GDM1 (cell line): Measurements from ENCODE around the gene SYP.
"Not testable (repeated sequence)": the region's sequence is repeated elsewhere in the genome, so short reads cannot be mapped to it uniquely, and the experiment has no call there.

Experiments
- DNase-seq: peaks from one replicate; lab custom pipeline; 2025; lab: John Stamatoyannopoulos, UW

SYP gene

GRCh38 chrX:49166914-49167739, 32.9 kb downstream of the SYP start:
- DNase-seq, result peak; percentile 93

DNA sequence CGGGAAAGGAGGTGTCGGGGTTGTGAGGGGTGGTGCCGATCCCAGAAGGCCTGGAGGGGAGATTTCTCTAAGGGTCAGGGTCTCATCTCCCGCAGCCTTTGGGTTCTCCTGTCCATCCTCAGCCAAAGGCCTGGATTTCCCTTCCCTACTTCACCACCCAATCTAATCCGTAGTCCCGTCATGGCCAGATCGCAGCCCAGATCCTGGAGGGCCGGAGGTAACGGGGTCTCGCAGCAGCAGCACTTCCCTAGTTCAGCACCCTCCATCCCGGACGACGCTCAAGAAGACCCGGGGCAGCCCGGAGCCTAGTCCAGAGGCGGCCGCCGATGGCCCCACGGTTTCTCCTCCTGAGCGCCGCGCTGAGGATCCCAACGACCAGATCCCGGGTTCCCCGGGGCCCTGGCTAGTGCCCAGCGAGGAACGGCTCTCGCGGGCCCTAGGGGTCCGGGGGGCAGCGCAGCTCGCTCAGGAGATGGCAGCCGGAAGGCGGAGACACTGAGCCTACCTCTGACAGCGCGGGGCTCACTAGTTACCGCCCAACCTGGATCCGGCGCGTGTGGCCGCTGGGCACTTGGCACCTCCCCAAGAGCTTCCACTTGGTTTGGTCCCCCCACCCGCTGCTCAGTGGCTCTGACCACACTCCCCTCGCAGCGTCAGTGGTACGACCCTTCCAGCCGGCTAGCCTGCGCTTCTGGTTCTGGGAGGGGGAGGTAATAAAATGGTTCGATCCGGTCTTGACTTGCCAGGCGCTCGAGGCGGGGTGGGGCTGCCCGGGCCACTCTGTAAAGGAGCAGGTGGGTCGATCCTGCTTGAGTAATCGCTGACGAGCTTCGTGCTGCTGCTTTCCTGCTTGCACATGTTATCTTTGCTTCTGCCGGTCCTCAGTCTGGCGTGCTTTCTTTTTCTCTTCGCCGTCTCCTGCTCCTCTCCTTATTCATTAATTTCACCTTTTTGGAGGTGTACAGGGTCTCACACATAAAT, 33.8 kb downstream of the SYP start:
- DNase-seq, result peak; percentile 85

DNA sequence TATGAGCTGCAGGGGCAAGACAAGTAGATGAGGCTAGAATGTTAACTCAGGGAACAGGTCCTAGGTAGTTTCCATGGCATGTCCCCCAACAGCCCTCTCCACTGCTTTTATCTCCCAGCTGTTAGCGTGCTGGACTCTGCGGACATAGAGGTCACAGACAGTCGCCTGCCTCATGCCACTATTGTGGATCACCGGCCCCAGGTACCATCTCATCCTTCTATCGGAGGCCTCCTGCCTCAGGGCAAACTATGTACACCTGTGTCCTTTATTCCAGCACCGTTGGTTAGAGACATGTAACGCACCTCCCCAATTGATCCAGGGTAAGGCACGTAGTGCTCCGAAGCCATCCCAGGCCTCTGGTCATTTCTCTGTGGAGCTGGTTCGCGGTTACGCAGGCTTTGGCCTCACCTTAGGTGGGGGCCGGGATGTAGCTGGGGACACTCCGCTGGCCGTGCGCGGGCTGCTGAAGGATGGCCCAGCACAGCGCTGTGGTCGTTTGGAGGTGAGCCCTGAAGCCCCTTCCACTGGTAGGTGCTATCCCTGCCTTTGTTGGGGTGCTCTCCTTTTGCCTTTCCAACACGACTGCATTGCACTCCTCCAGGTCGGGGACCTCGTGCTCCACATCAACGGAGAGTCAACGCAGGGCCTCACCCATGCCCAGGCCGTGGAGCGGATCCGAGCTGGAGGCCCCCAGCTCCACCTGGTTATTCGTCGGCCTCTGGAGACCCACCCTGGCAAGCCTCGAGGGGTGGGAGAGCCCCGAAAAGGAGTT, 35.2 kb downstream of the SYP start:
- no peak for DNase-seq

- DNase-seq, result peak; percentile 82
Observed at GRCh38 chrX:49163555-49164419, 36.2 kb downstream of the SYP start.

DNA sequence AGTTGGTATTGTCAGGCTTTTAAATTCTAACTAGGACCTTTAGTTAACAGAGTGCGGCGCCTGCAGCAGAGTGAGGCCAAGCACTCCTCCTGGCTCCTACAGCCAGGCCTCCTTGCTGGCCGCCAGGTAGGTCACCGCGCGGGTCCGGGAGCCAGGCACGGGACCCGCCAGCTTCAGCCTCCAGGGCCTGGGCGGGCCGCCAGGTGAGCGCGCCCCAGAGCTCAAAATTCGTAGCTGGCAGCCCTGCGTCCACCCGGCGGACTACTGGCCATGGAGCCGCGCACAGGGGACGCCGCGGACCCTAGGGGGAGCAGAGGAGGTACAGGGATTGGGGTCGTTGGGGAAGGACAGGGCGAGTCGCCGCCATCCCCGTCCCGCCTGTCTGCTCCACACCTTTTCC, 37.4 kb downstream of the SYP start, which contains the start of gene MAGIX:
MAGIX (plus strand) TSS at position 139 of the 400 bp plus-strand sequence; CDS start at position 271, 132 bp downstream.
- no peak for DNase-seq

DNA sequence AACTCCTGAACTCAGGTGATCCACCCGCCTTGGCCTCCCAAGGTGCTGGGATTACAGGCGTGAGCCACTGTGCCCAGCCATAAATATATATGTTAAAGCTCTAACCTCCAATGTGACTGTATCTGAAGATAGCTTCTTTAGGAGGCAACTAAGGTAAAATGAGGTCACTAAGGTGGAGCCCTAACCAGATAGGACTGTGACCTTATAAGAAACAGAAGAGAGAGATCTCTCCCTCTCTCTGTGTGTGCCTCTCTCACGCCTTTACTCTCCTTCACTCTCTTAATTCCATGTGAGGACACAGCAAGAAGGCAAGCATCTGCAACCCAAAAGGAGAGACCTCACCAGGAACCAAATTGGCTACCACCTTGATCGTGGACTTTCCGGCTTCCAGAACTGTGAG, 38.4 kb downstream of the SYP start:
- no peak for DNase-seq

GRCh38 chrX:49160908-49161307, 39.1 kb downstream of the SYP start:
- no peak for DNase-seq

DNA sequence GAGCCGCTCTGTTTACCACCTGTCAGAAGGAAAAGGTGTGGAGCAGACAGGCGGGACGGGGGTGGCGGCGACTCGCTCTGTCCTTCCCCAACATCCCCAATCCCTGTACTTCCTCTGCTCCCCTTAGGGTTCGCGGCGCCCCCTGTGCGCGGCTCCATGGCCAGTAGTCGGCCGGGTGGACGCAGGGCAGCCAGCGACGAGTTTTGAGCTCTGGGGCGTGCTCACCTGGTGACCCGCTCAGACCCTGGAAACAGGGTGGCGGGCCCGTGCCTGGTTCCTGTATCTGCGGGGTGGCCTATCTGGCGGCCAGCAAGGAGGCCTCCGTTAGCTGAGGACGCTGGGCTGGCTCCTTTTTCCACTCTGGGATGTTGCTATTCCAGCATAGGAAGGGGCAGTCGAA, 42.8 kb downstream of the SYP start:
- no peak for DNase-seq

DNA sequence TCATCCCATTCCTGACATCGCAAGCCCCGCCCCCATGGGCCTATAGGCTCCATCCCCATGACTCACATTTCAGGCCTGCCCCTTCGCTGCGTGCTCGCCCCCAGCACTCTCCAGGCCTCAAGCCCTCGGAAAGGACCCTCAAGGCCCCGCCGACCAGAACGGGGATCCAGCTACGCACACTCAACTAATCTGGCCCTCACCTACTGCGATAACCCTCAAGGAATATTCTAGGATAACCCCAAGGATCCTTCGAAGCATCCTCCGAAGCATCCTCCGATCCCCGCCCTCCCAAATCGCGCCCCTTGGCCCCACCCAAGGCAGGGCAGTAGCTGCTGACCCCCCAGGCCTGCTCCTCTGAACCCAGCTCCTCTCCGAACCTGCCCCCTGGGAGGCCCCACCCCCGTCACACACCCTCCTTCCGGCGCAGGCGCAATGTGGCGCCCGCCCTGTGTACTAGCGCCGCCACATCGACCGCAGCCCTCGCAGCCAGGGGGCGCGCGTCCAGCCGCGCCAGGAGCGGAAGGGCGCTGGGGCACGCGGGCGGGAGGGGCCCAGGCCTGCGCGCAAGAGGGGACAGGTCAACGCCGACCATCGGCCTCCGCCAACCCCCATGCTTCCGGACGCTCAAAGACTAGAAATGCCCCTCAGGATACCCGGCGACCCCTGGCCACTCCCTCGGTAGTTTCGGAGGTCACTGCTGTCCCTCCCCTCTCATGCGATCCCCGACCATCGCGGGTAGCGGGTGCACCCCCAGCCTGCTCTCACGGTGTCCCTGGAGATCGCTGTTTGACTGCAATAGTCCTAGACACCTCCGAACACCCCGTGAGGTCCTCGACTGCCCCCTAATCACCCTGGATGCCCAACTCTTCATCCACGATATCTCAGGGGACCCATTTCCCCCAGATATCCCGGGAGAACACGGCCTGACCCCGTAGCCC, 43.8 kb downstream of the SYP start:
- DNase-seq, result peak; percentile 69

DNA sequence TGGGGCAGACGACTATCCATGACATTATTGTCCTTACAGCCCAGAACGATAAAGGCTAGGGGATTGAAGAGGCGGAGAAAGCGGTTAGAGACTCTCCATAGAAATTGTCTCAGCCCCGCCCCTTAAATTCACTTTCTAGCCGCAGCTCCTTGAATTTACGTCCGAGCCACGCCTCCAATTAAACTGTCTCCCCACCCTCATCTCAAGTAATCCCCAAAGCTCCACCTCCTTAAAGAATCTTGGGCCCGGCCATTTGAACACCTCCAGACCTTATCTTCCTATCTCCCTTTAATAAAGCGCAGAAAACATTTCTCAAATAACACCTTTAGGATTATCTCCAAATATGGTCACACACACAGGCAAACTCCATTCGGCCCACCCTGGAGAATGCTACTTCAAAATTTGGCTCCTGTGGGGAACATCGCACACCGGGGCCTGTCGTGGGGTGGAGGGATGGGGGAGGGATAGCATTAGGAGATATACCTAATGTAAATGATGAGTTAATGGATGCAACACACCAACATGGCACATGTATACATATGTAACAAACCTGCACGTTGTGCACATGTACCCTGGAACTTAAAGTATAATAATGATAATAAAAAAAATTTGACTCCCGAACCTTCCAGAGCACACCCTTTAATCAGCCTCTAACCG, 44.6 kb downstream of the SYP start:
- no peak for DNase-seq

GRCh38 chrX:49153467-49153866, 46.5 kb downstream of the SYP start:
- no peak for DNase-seq

- DNase-seq, result not testable (repeated sequence)
Observed at GRCh38 chrX:49149291-49149690, 50.7 kb downstream of the SYP start.

- DNase-seq, result not testable (repeated sequence)
Observed at GRCh38 chrX:49148390-49149100, 51.4 kb downstream of the SYP start.

DNA sequence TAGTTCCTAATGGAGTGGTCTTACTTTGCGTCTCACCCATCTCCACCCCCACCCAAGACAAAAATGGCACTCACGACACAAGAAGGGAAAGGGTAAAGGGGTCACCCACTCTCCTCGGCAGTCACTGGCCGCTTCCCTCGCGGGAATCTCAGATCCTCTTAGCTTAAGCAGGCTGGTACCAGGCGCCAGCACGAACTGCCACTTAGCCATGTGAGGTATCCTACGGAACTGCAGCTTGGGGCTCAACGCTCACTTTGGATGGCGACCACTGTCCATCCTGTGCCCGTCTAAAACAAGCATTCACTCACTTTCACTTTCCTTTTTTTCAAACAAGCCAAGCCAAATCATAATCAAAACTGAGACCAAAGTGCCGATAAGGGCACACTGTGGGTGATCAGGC, 52.1 kb downstream of the SYP start:
- DNase-seq, result no peak

GRCh38 chrX:49147282-49147681, 52.7 kb downstream of the SYP start:
- no peak for DNase-seq

DNA sequence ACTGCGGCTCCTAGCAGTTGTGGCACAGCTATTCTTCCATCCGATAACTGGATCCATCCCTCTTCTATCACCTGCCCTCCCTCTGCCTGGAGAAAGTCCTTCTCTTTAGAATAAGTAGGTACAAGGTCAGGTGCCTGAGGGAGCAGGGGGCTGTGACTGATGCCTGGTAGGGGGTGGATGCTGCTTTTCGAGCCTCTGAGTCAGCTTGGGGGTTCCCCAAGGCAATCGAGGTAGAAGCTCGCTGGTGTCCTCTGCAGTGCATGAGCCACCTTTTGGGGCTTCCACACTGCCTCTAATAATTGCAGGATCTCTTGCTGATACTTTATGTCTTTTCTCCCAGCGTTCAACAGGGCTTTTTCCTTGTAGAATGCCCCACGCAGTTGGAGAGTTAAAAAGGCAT, 56.8 kb downstream of the SYP start:
- not testable (repeated sequence) for DNase-seq

GRCh38 chrX:49142264-49142663, 57.7 kb downstream of the SYP start:
- DNase-seq, result not testable (repeated sequence)

DNA sequence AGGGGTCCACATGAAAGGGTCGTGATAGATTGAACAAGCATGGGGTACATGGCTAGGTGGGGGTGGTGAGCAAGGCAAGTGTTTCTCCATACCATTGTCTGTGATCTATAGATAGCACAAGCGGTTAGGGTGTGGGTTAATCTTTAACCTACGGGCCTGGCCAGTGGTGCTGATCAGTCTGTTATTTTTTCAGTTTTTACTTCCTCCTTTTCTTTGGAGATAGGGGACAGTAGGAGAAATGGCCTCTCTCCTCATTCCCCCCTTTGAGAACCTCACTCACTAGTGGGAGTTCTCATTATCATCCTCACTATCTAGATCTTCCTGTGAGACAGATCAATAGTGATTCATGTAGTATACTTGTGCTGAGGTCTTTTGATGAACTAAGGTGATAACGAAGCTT, 60.3 kb downstream of the SYP start:
- DNase-seq, result no peak
